HFFc6 (cell line): ENCODE data around the gene ZNF83. TPM values are rescaled to one million over a fixed set of nuclear protein-coding genes. Genes with fewer than 3 reads are reported as not detected.
"Not testable (repeated sequence)": the region's sequence is repeated elsewhere in the genome, so short reads cannot be mapped to it uniquely, and the experiment has no call there.

Source experiments
- DNase-seq: peaks from one replicate; pipeline ENCODE4 v3.0.0-alpha.2; 2018
- H3K27ac Mint-ChIP-seq: 2 replicates; pipeline ENCODE4 v1.8.0; 2020; ENCODE audit warnings: mild to moderate bottlenecking, mixed read lengths
- H3K27me3 Mint-ChIP-seq: 2 replicates; pipeline ENCODE4 v1.8.0; 2021; ENCODE audit warnings: mild to moderate bottlenecking, moderate library complexity, mixed read lengths; ENCODE audit not compliant: insufficient read depth
- H3K36me3 Mint-ChIP-seq: 2 replicates; pipeline ENCODE4 v1.8.0; 2021; ENCODE audit warnings: low read depth, mixed read lengths
- H3K4me1 Mint-ChIP-seq: 2 replicates; pipeline ENCODE4 v1.8.0; 2020; ENCODE audit warnings: low read depth, mixed read lengths
- H3K4me3 Mint-ChIP-seq: 2 replicates; pipeline ENCODE4 v1.8.0; 2020; ENCODE audit warnings: mild to moderate bottlenecking, moderate library complexity, mixed read lengths
- H3K9me3 Mint-ChIP-seq: 2 replicates; pipeline ENCODE4 v1.8.0; 2020; ENCODE audit warnings: mild to moderate bottlenecking, mixed read lengths
- long read RNA-seq: library from polyadenylated mRNA; unstranded; transcript quantifications from one replicate; pipeline ENCODE4 v2.0.0, GENCODE V29; 2019
- total RNA-seq, 6 experiments: library from RNA; stranded (reverse); fragmentation: NEBNext Ultra II Directional; extraction: Animal tissue kit (Norgen Biotek cat#: 25700); gene quantifications; 2 replicates in 1 of 6; 3 replicates in 5 of 6; pipeline ENCODE4 v1.2.3, GENCODE V29; 2021
- TF ChIP-seq, protein P1 (sequence below): fragments of 200-600 bp; sonication (generic); IDR thresholded peaks from 2 replicates; pipeline ENCODE4 v1.5.0; 2021; ENCODE audit warnings: antibody characterized with exemption, mild to moderate bottlenecking

ZNF83 gene
- total RNA-seq, result 10 to 100 TPM; 22.8 to 31.1 (median 26.0) TPM
- long read RNA-seq, transcript ZNF83-202 (4 exons, 2,726 nt), result major isoform, 5 of 20 reads
- long read RNA-seq, partial matches to known transcripts, result 1 of 20 reads
- long read RNA-seq, other reads (novel, unspliced or antisense), result 11 of 20 reads

GRCh38 chr19:52637718-52638585 lies at the start of gene ZNF83:
ZNF83 (minus strand) TSS chr19:52638355.
- DNase-seq, result peak; percentile 88
- peak within 1 kb of the TSS; percentile 97 for H3K4me3 Mint-ChIP-seq
- peaks cover 5% of the 10 kb centered on the region; the same call in 1 of the 2 replicates for H3K27me3 Mint-ChIP-seq
- H3K9me3 Mint-ChIP-seq, result peaks cover 10% of the 10 kb centered on the region; the same call in 1 of the 2 replicates
- H3K27ac Mint-ChIP-seq, result peak within 1 kb of the TSS; percentile 98
- peaks cover 43% of the 10 kb centered on the region for H3K36me3 Mint-ChIP-seq
- TF ChIP-seq, protein P1, sequence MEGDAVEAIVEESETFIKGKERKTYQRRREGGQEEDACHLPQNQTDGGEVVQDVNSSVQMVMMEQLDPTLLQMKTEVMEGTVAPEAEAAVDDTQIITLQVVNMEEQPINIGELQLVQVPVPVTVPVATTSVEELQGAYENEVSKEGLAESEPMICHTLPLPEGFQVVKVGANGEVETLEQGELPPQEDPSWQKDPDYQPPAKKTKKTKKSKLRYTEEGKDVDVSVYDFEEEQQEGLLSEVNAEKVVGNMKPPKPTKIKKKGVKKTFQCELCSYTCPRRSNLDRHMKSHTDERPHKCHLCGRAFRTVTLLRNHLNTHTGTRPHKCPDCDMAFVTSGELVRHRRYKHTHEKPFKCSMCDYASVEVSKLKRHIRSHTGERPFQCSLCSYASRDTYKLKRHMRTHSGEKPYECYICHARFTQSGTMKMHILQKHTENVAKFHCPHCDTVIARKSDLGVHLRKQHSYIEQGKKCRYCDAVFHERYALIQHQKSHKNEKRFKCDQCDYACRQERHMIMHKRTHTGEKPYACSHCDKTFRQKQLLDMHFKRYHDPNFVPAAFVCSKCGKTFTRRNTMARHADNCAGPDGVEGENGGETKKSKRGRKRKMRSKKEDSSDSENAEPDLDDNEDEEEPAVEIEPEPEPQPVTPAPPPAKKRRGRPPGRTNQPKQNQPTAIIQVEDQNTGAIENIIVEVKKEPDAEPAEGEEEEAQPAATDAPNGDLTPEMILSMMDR, result no peak
- H3K4me1 Mint-ChIP-seq, result peaks cover 41% of the 10 kb centered on the region

- no peak for DNase-seq
- Mint-ChIP-seq H3K27me3 (peaks cover 1% of the 10 kb centered on the region), H3K36me3 (peaks cover 36% of the 10 kb centered on the region; the same call in 1 of the 2 replicates), H3K4me3 (no peak overlapping the region), H3K27ac (no peak overlapping the region), H3K9me3 (no peaks in the 10 kb centered on the region; the same call in 1 of the 2 replicates), H3K4me1 (peaks cover 32% of the 10 kb centered on the region)
- TF ChIP-seq, protein P1, result no peak
These were observed 49.5 kb upstream of the ZNF83 start for GRCh38 chr19:52687684-52688083.

- no peak overlapping the region for H3K27ac Mint-ChIP-seq
- no peak overlapping the region for H3K4me3 Mint-ChIP-seq
- peaks cover 38% of the 10 kb centered on the region; the same call in 1 of the 2 replicates for H3K36me3 Mint-ChIP-seq
These were observed 47.7 kb upstream of the ZNF83 start for GRCh38 chr19:52685811-52686210.

GRCh38 chr19:52681216-52681615 lies 43.1 kb upstream of the ZNF83 start:
- H3K9me3 Mint-ChIP-seq, H3K4me3 Mint-ChIP-seq: not testable (repeated sequence)
- H3K4me1 Mint-ChIP-seq, result peaks cover 15% of the 10 kb centered on the region

More at GRCh38 chr19:52685811-52686210, 47.7 kb upstream of the ZNF83 start:
- Mint-ChIP-seq H3K27me3 (peaks cover 1% of the 10 kb centered on the region), H3K9me3 (no peaks in the 10 kb centered on the region), H3K4me1 (peaks cover 29% of the 10 kb centered on the region)
- TF ChIP-seq, protein P1, result no peak
- no peak for DNase-seq

GRCh38 chr19:52679598-52679997 lies 41.4 kb upstream of the ZNF83 start:
- peaks cover 24% of the 10 kb centered on the region for H3K4me1 Mint-ChIP-seq
- H3K36me3 Mint-ChIP-seq, result peaks cover 56% of the 10 kb centered on the region
- H3K27me3 Mint-ChIP-seq, result no peaks in the 10 kb centered on the region
- no peak for DNase-seq
- H3K27ac Mint-ChIP-seq, result peak overlapping the region; percentile 61; the same call in 1 of the 2 replicates
- no peak overlapping the region for H3K4me3 Mint-ChIP-seq
- H3K9me3 Mint-ChIP-seq, result peaks cover 13% of the 10 kb centered on the region; the same call in 1 of the 2 replicates
- TF ChIP-seq, protein P1, result no peak

More at GRCh38 chr19:52681216-52681615, 43.1 kb upstream of the ZNF83 start:
- Mint-ChIP-seq H3K36me3 (peaks cover 51% of the 10 kb centered on the region), H3K27ac (peak overlapping the region; percentile 42; the same call in 1 of the 2 replicates)
- DNase-seq, H3K27me3 Mint-ChIP-seq: not testable (repeated sequence)

- peaks cover 56% of the 10 kb centered on the region for H3K36me3 Mint-ChIP-seq
- H3K4me3 Mint-ChIP-seq, result not testable (repeated sequence)
These were observed 37.1 kb upstream of the ZNF83 start for GRCh38 chr19:52675239-52675638.

More at GRCh38 chr19:52675239-52675638, 37.1 kb upstream of the ZNF83 start:
- H3K27ac Mint-ChIP-seq, H3K27me3 Mint-ChIP-seq, DNase-seq: not testable (repeated sequence)
- Mint-ChIP-seq H3K9me3 (peaks cover 13% of the 10 kb centered on the region; the same call in 1 of the 2 replicates), H3K4me1 (peaks cover 16% of the 10 kb centered on the region)
